ENCODE data around the gene OR51E1. TPM values are rescaled to one million over a fixed set of nuclear protein-coding genes. Genes with fewer than 3 reads are reported as not detected.

OR51E1 gene
- not detected for total RNA-seq (ENCODE audit: unreplicated experiment)
- long read RNA-seq, result 0 reads

GRCh38 chr11:4643682-4644081 lies at the start of gene OR51E1:
TSS of gene OR51E1 (plus strand) at chr11:4643982. CDS start at chr11:4652527, 8,545 bp downstream.
- TF ChIP-seq, protein P1, sequence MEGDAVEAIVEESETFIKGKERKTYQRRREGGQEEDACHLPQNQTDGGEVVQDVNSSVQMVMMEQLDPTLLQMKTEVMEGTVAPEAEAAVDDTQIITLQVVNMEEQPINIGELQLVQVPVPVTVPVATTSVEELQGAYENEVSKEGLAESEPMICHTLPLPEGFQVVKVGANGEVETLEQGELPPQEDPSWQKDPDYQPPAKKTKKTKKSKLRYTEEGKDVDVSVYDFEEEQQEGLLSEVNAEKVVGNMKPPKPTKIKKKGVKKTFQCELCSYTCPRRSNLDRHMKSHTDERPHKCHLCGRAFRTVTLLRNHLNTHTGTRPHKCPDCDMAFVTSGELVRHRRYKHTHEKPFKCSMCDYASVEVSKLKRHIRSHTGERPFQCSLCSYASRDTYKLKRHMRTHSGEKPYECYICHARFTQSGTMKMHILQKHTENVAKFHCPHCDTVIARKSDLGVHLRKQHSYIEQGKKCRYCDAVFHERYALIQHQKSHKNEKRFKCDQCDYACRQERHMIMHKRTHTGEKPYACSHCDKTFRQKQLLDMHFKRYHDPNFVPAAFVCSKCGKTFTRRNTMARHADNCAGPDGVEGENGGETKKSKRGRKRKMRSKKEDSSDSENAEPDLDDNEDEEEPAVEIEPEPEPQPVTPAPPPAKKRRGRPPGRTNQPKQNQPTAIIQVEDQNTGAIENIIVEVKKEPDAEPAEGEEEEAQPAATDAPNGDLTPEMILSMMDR (IDR thresholded peaks at IDR 0.05; ENCODE audit: partially characterized antibody, unreplicated experiment), result no peak
- DNase-seq, result no peak

DNA sequence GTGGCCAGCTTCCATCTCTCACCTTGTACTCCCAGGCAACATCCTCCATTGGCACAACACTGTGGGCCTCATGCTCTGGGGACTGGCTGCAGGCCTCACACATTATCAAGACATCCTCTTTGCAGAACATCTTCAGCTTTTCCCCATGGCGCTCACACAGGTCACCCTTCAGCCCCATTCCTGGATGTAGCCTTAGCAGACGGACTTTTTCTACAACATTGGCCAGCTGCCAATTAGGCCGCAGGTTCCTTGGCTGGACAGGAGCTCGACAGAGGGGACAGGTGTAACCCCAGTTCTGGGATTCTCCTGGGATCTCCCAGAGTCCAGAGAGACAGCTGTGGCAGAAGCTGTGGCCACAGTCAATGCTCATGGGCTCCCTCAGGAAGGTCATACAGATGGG lies 38.7 kb upstream of the OR51E1 start:
- Mint-ChIP-seq H3K4me3 (ENCODE audit: unreplicated experiment) (no peak overlapping the region), H3K27ac (ENCODE audit: unreplicated experiment) (no peak overlapping the region), H3K36me3 (ENCODE audit: unreplicated experiment) (no peaks in the 10 kb centered on the region), H3K9me3 (ENCODE audit: unreplicated experiment) (peaks cover 1% of the 10 kb centered on the region), H3K27me3 (ENCODE audit: unreplicated experiment) (peaks cover 2% of the 10 kb centered on the region), H3K4me1 (ENCODE audit: low read depth, unreplicated experiment) (no peaks in the 10 kb centered on the region)
- no peak for DNase-seq
- TF ChIP-seq, protein P1 (IDR thresholded peaks at IDR 0.05; ENCODE audit: partially characterized antibody, unreplicated experiment), result no peak

More at GRCh38 chr11:4643682-4644081, at the start of gene OR51E1:
- Mint-ChIP-seq H3K27ac (ENCODE audit: unreplicated experiment) (no peak within 1 kb of the TSS), H3K27me3 (ENCODE audit: unreplicated experiment) (peaks cover 4% of the 10 kb centered on the region), H3K9me3 (ENCODE audit: unreplicated experiment) (peaks cover 2% of the 10 kb centered on the region), H3K4me1 (ENCODE audit: low read depth, unreplicated experiment) (peaks cover 16% of the 10 kb centered on the region), H3K36me3 (ENCODE audit: unreplicated experiment) (no peaks in the 10 kb centered on the region), H3K4me3 (ENCODE audit: unreplicated experiment) (no peak within 1 kb of the TSS)

DNA sequence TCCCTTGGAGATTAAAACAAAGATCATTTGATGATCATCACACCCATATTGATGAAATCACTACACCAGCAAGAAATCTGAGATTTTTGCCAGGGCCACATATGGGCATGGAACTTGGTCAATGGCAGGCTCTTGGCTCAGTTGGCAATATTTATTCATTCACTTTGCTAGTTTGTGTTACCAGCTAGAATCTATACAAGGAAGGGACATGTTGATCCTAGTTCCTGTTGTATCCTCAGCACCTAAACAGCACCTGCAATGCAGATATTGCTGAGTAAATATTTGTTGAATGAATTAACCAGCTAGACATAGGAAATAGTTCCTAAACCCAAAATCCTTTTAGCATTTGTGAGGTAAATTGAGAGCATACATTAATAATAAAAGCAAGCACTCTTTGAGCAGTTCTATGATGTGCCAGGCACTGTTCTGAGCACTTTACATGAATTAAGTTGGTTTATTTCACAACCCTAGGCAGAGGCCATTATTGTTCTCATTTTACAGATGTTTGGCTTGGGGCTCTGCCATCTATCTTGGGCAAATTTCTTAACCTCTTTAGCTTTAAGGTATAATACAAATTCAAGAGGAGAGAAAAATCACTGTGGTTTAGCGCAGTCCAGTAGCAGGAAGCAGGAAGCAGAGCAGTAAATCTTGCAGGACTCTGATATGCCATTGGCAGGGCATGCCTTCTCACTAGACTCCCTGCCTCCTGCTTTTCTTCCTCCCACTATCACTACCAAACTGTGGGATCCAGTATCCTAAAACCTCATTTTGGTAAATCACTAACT lies 37.4 kb upstream of the OR51E1 start:
- H3K36me3 Mint-ChIP-seq (ENCODE audit: unreplicated experiment), result no peaks in the 10 kb centered on the region
- TF ChIP-seq, protein P1 (IDR thresholded peaks at IDR 0.05; ENCODE audit: partially characterized antibody, unreplicated experiment), result no peak
- no peaks in the 10 kb centered on the region for H3K27me3 Mint-ChIP-seq (ENCODE audit: unreplicated experiment)
- DNase-seq, result no peak
- H3K4me1 Mint-ChIP-seq (ENCODE audit: low read depth, unreplicated experiment), result no peaks in the 10 kb centered on the region
- H3K27ac Mint-ChIP-seq (ENCODE audit: unreplicated experiment), result no peak overlapping the region
- H3K9me3 Mint-ChIP-seq (ENCODE audit: unreplicated experiment), result peaks cover 1% of the 10 kb centered on the region
- H3K4me3 Mint-ChIP-seq (ENCODE audit: unreplicated experiment), result no peak overlapping the region

DNA sequence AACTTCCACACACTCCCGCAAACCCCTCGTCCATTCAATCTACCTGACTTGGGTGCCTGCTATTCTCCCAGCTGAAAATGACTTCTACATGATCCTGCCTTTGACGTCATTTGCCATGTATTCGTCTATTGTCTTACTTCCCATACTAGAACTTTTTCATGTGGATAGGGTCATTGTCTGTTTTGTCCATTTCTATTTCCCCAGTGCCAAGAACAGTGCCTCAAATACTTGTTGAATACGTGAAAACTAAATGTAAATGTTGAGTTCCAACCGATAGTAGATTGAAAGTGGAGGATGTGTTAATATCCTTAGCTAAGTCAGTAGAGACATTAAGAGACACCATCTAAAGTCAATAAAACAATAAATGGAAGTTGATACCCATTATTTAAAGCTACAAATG lies 36.7 kb upstream of the OR51E1 start:
- H3K27ac Mint-ChIP-seq (ENCODE audit: unreplicated experiment), result no peak overlapping the region
- no peak for DNase-seq
- peak overlapping the region; percentile 94 for H3K4me3 Mint-ChIP-seq (ENCODE audit: unreplicated experiment)
- H3K27me3 Mint-ChIP-seq (ENCODE audit: unreplicated experiment), result no peaks in the 10 kb centered on the region
- H3K36me3 Mint-ChIP-seq (ENCODE audit: unreplicated experiment), result no peaks in the 10 kb centered on the region
- TF ChIP-seq, protein P1 (IDR thresholded peaks at IDR 0.05; ENCODE audit: partially characterized antibody, unreplicated experiment), result no peak
- no peaks in the 10 kb centered on the region for H3K4me1 Mint-ChIP-seq (ENCODE audit: low read depth, unreplicated experiment)
- H3K9me3 Mint-ChIP-seq (ENCODE audit: unreplicated experiment), result peaks cover 1% of the 10 kb centered on the region
